Endothelial cell of umbilical vein (primary cell): ENCODE measurements around the gene SMOC2. TPM values are rescaled to one million over a fixed set of nuclear protein-coding genes. Genes with fewer than 3 reads are reported as not detected.

ENCODE experiments used
- BruUV-seq: library from RNA; stranded (reverse); fragments of 400-500 nt; replicated peaks from 2 replicates; lab custom pipeline; 2021; lab: Mats Ljungman, UMichigan
- CTCF ChIA-PET: fragments of 300-600, 350-600 bp; sonication (Branson Sonifier 250); formaldehyde crosslinking; loops from one replicate; lab custom pipeline; 2021; ENCODE audit warnings: antibody characterized with exemption, inconsistent platforms; lab: Charles Lee
- POLR2A ChIA-PET: fragments of 300-600, 350-600 bp; sonication (Branson Sonifier 250); formaldehyde crosslinking; loops from one replicate; lab custom pipeline; 2021; ENCODE audit warnings: antibody characterized with exemption, inconsistent platforms; lab: Charles Lee
- DNase-seq: peaks from one replicate; pipeline ENCODE4 v3.0.0-alpha.2; 2011; ENCODE audit warnings: low read depth, low spot score
- FAIRE-seq: peaks from 2 replicates; lab custom pipeline; 2011; peaks lifted over from hg19 to GRCh38; lab: Jason Lieb, UNC
- H2AFZ ChIP-seq: 2 replicates; pipeline ENCODE4 v1.6.0; 2012; ENCODE audit warnings: low read depth, low read length, control low read depth, inconsistent platforms
- H3K27ac ChIP-seq: 2 replicates; pipeline ENCODE4 v1.5.1; 2011; ENCODE audit warnings: low read depth, mild to moderate bottlenecking, control low read depth, low read length, moderate library complexity; ENCODE audit not compliant: insufficient read depth
- H3K27me3 ChIP-seq, 2 experiments: 2 replicates each; pipeline versions ENCODE4 v1.6.0 to v1.6.1; 2011; ENCODE audit warnings: low read length in 2 of 2, mixed read lengths in 1 of 2; ENCODE audit not compliant: control insufficient read depth in 2 of 2, insufficient read depth in 2 of 2
- H3K36me3 ChIP-seq, 2 experiments: 2 replicates in 1 of 2; 3 replicates in 1 of 2; pipeline ENCODE4 v1.5.1; 2011; ENCODE audit warnings: low read length in 2 of 2, mild to moderate bottlenecking in 1 of 2, moderate library complexity in 1 of 2; ENCODE audit not compliant: control insufficient read depth in 2 of 2, insufficient read depth in 2 of 2; ENCODE audit errors: extremely low read depth in 1 of 2
- H3K4me1 ChIP-seq: 3 replicates; pipeline ENCODE4 v1.5.1; 2011; ENCODE audit warnings: mild to moderate bottlenecking, low read length; ENCODE audit not compliant: control insufficient read depth, insufficient read depth; ENCODE audit errors: extremely low read depth
- H3K4me2 ChIP-seq: 2 replicates; pipeline ENCODE4 v1.6.1; 2011; ENCODE audit warnings: low read length, control low read depth, mixed read lengths; ENCODE audit not compliant: insufficient read depth
- H3K4me3 ChIP-seq, 3 experiments: fragments of 200-600 bp in 1 of 3; sonication (generic), shearing (Covaris generic) in 1 of 3; replicated peaks in 1 of 3; 2 replicates each; pipeline ENCODE4 v1.5.1; 2011 to 2016; ENCODE audit warnings: control low read depth in 3 of 3, low read length in 3 of 3, mild to moderate bottlenecking in 2 of 3, inconsistent platforms in 1 of 3, low read depth in 1 of 3, moderate library complexity in 1 of 3; ENCODE audit not compliant: insufficient read depth in 1 of 3
- H3K79me2 ChIP-seq: 2 replicates; pipeline ENCODE4 v1.6.0; 2012; ENCODE audit warnings: low read length, inconsistent platforms; ENCODE audit not compliant: control insufficient read depth, insufficient read depth
- H3K9ac ChIP-seq: replicated peaks from 2 replicates; pipeline ENCODE3; 2011; ENCODE audit warnings: low read length, control low read depth; ENCODE audit not compliant: insufficient read depth; ENCODE audit errors: extremely low read depth
- H3K9me1 ChIP-seq: replicated peaks from 3 replicates; pipeline ENCODE4 v1.6.0; 2011; ENCODE audit warnings: mild to moderate bottlenecking, low read length; ENCODE audit not compliant: control insufficient read depth, insufficient read depth; ENCODE audit errors: extremely low read depth
- H3K9me3 ChIP-seq: replicated peaks from 2 replicates; pipeline ENCODE4 v1.5.1; 2012; ENCODE audit warnings: low read length, inconsistent platforms; ENCODE audit not compliant: control insufficient read depth, insufficient read depth
- H4K20me1 ChIP-seq: replicated peaks from 2 replicates; pipeline ENCODE3; 2011; ENCODE audit warnings: mild to moderate bottlenecking, low read length; ENCODE audit not compliant: control insufficient read depth, insufficient read depth; ENCODE audit errors: extremely low read depth
- EZH2 ChIP-seq: IDR thresholded peaks from 2 replicates; pipeline ENCODE4 v1.6.1; 2012; ENCODE audit warnings: borderline replicate concordance, low read depth, mild to moderate bottlenecking, moderate library complexity, low read length, inconsistent platforms; ENCODE audit not compliant: severe bottlenecking
- FOS ChIP-seq: IDR thresholded peaks from 2 replicates; pipeline ENCODE4 v1.6.1; 2011; ENCODE audit warnings: mild to moderate bottlenecking, low read length, moderate library complexity, borderline replicate concordance; ENCODE audit not compliant: insufficient read depth
- GATA2 ChIP-seq: IDR thresholded peaks from 2 replicates; pipeline ENCODE4 v1.7.0; 2011; ENCODE audit warnings: low read depth, mild to moderate bottlenecking, moderate library complexity, mixed read lengths, low read length; ENCODE audit not compliant: insufficient read length, insufficient read depth
- JUN ChIP-seq: IDR thresholded peaks from 2 replicates; pipeline ENCODE4 v1.6.1; 2011; ENCODE audit warnings: borderline replicate concordance, low read depth; ENCODE audit not compliant: insufficient read length, insufficient read depth
- MYC ChIP-seq: IDR thresholded peaks from one replicate; pipeline ENCODE4 v1.6.1; 2011; ENCODE audit warnings: mild to moderate bottlenecking, low read depth, low read length
- POLR2A ChIP-seq: IDR thresholded peaks from 2 replicates; pipeline ENCODE4 v1.6.1; 2012; ENCODE audit warnings: low read depth, mild to moderate bottlenecking, control low read depth, low read length
- POLR2AphosphoS5 ChIP-seq: IDR thresholded peaks from 2 replicates; pipeline ENCODE4 v1.6.1; 2012; ENCODE audit warnings: low read depth, mild to moderate bottlenecking, control low read depth, low read length, moderate library complexity; ENCODE audit not compliant: insufficient read depth
- dilution Hi-C: fragments of 300-500 bp; cut with MboI; formaldehyde crosslinking; loops from one replicate; pipeline ENCODE4 v1.15.0; 2019; ENCODE audit warnings: low sequenced_read_pairs; ENCODE audit not compliant: extremely low pct_ligation_motif_present
- intact Hi-C: fragments of 100-400 bp; cut with micrococcal nuclease; formaldehyde crosslinking; loops from one replicate; pipeline ENCODE4 v1.10.0; 2022
- polyA plus RNA-seq, 4 experiments: library from polyadenylated mRNA; depleted of rRNA in 3 of 4; stranded (reverse) in 3 of 4; unstranded in 1 of 4; fragments of >200 nt; gene quantifications; 2 replicates each; pipeline versions ENCODE4 v1.2.1 to v1.2.3, GENCODE V29; 2011 to 2012; ENCODE audit warnings: missing spikeins in 1 of 4
- total RNA-seq: library from RNA; stranded (reverse); gene quantifications from 2 replicates; pipeline ENCODE4 v1.2.3, GENCODE V29; 2021
- TF ChIP-seq, protein P1 (sequence below), 2 donors: IDR thresholded peaks; 1 replicate in 1 of 2; 2 replicates in 1 of 2; pipeline ENCODE4 v1.5.1; 2011; ENCODE audit warnings: low read length in 2 of 2, mild to moderate bottlenecking in 2 of 2, moderate library complexity in 2 of 2, control low read depth in 1 of 2, inconsistent platforms in 1 of 2, low read depth in 1 of 2; ENCODE audit not compliant: insufficient read depth in 1 of 2; ENCODE audit errors: extremely low read depth in 1 of 2
- TF ChIP-seq, protein P2 (sequence below): IDR thresholded peaks from 2 replicates; pipeline ENCODE4 v1.6.1; 2011; ENCODE audit not compliant: insufficient read depth, insufficient read length

The SMOC2 gene
- total and polyA plus RNA-seq, 2 donors (not counting 3 experiments of a cell fraction or from before 2014, with no cell fraction given): not detected

DNA sequence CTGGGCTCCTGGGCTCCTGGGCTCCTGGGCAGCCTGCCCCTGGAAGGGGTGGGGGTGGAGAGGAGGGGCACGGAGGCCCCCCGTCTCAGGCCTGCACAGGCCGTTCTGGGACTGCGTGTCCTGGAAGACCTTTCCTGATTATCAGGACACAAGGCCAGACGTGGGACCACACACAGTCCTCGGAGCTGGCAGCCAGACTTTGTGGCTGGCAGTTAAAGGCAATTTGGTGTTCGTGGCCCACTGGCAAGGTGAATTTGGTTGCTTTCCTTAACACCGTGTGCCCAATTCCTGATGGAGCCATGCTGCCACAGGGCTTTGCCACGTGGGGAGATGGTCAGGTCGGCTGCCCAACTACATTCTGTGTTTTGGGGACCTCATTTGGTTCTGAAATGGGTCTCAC is 113.5 kb downstream of the SMOC2 start:
- dilution Hi-C loops: no loop called here
- Histone ChIP-seq H3K79me2 (no peaks in the 10 kb centered on the region), H3K9me3 (no peaks in the 10 kb centered on the region), H3K9me1 (no peaks in the 10 kb centered on the region), H3K27me3 (no peaks in the 10 kb centered on the region), H3K27ac (no peak overlapping the region), H3K9ac (no peak overlapping the region), H3K4me2 (no peak overlapping the region), H3K4me3 (no peak overlapping the region), H2AFZ (no peak overlapping the region), H4K20me1 (no peaks in the 10 kb centered on the region), H3K36me3 (no peaks in the 10 kb centered on the region), H3K4me1 (no peaks in the 10 kb centered on the region)
- no peak for FAIRE-seq
- POLR2A ChIA-PET: no interaction called here
- intact Hi-C loops: no loop called here
- no peak for TF ChIP-seq JUN
- TF ChIP-seq POLR2AphosphoS5: no peak
- TF ChIP-seq, protein P1, sequence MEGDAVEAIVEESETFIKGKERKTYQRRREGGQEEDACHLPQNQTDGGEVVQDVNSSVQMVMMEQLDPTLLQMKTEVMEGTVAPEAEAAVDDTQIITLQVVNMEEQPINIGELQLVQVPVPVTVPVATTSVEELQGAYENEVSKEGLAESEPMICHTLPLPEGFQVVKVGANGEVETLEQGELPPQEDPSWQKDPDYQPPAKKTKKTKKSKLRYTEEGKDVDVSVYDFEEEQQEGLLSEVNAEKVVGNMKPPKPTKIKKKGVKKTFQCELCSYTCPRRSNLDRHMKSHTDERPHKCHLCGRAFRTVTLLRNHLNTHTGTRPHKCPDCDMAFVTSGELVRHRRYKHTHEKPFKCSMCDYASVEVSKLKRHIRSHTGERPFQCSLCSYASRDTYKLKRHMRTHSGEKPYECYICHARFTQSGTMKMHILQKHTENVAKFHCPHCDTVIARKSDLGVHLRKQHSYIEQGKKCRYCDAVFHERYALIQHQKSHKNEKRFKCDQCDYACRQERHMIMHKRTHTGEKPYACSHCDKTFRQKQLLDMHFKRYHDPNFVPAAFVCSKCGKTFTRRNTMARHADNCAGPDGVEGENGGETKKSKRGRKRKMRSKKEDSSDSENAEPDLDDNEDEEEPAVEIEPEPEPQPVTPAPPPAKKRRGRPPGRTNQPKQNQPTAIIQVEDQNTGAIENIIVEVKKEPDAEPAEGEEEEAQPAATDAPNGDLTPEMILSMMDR (IDR thresholded peaks at IDR 0.05; ENCODE audit: extremely low read depth in 1 of 2, insufficient read depth in 1 of 2, low read depth in 1 of 2, low read length in 2 of 2): no peak
- TF ChIP-seq, protein P2, sequence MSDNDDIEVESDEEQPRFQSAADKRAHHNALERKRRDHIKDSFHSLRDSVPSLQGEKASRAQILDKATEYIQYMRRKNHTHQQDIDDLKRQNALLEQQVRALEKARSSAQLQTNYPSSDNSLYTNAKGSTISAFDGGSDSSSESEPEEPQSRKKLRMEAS: no peak
- TF ChIP-seq FOS: no peak
- TF ChIP-seq MYC: no peak
- TF ChIP-seq GATA2: no peak
- no peak for TF ChIP-seq EZH2
- TF ChIP-seq POLR2A: no peak
- DNase-seq: no peak
- CTCF ChIA-PET: no interaction called here
- no TSS peak for BruUV-seq
